HCT116 (cell line): ENCODE data around the gene LRRN1. TPM values are rescaled to one million over a fixed set of nuclear protein-coding genes. Genes with fewer than 3 reads are reported as not detected.

Source experiments
- ATAC-seq: fragments of 200-7000 bp; cut with Tn5 transposase; 2 replicates; pipeline ENCODE4 v1.9.1; 2020; ENCODE audit warnings: mild to moderate bottlenecking, moderate library complexity
- BruUV-seq: library from RNA; stranded (reverse); fragments of 400-500 nt; replicated peaks from 2 replicates; lab custom pipeline; 2021; lab: Mats Ljungman, UMichigan
- CTCF ChIA-PET: fragments of 300-600 bp; sonication (Branson Sonifier 250); formaldehyde crosslinking; loops from one replicate; lab custom pipeline; 2021; ENCODE audit warnings: antibody characterized with exemption; lab: Charles Lee
- POLR2A ChIA-PET: fragments of 300-600, 350-600 bp; sonication (Branson Sonifier 250); formaldehyde crosslinking; loops from one replicate; lab custom pipeline; 2021; ENCODE audit warnings: antibody characterized with exemption; lab: Charles Lee
- RAD21 ChIA-PET, 2 experiments: fragments of 300-600 bp; sonication (Branson Sonifier 250); formaldehyde crosslinking; loops; one replicate each; lab custom pipeline; 2023; ENCODE audit warnings: low total read pairs in 2 of 2; ENCODE audit not compliant: uncharacterized antibody in 2 of 2, unreplicated experiment in 2 of 2, low non-redundant PET in 1 of 2; lab: Charles Lee
- DNase-seq: peaks from one replicate; pipeline ENCODE4 v3.0.0-alpha.2; 2010; ENCODE audit warnings: low read depth, low spot score
- H2AFZ ChIP-seq: fragments of 200-600 bp; shearing (Covaris generic), sonication (generic); 2 replicates; pipeline ENCODE4 v1.6.1; 2017; ENCODE audit warnings: low read depth, mixed run types, mixed read lengths, antibody characterized with exemption, low read length; ENCODE audit not compliant: poor library complexity, severe bottlenecking
- H3K27ac ChIP-seq: 2 replicates; pipeline ENCODE4 v1.5.1; 2012; ENCODE audit warnings: low read depth, low read length
- H3K27me3 ChIP-seq: fragments of 200-600 bp; sonication (generic); 2 replicates; pipeline ENCODE4 v1.6.1; 2016; ENCODE audit warnings: mixed run types, low read length, mixed read lengths; ENCODE audit not compliant: insufficient read depth
- H3K36me3 ChIP-seq, 2 experiments: fragments of 200-500 bp in 1 of 2; fragments of 200-600 bp in 1 of 2; sonication (Bioruptor generic) in 1 of 2; sonication (generic) in 1 of 2; 2 replicates each; pipeline versions ENCODE4 v1.5.1 to v1.6.1; 2014 to 2016; ENCODE audit warnings: low read length in 2 of 2, inconsistent platforms in 1 of 2, mixed read lengths in 1 of 2, mixed run types in 1 of 2; ENCODE audit not compliant: insufficient read depth in 2 of 2, control insufficient read depth in 1 of 2
- H3K4me1 ChIP-seq, 2 experiments: fragments of 200-600 bp in 1 of 2; sonication (generic) in 1 of 2; 2 replicates each; pipeline versions ENCODE4 v1.5.1 to v1.6.1; 2012 to 2017; ENCODE audit warnings: low read length in 2 of 2, inconsistent platforms in 1 of 2, mild to moderate bottlenecking in 1 of 2, mixed read lengths in 1 of 2, mixed run types in 1 of 2, moderate library complexity in 1 of 2; ENCODE audit not compliant: insufficient read depth in 2 of 2, control insufficient read depth in 1 of 2
- H3K4me2 ChIP-seq: fragments of 200-600 bp; sonication (generic); 2 replicates; pipeline ENCODE4 v1.6.1; 2017; ENCODE audit warnings: mixed run types, low read length, mixed read lengths
- H3K4me3 ChIP-seq, 2 experiments: fragments of 200-600 bp in 1 of 2; sonication (generic) in 1 of 2; replicated peaks in 1 of 2; 2 replicates each; pipeline ENCODE4 v1.5.1; 2011 to 2016; ENCODE audit warnings: low read length in 2 of 2, control low read depth in 1 of 2, low read depth in 1 of 2, mild to moderate bottlenecking in 1 of 2, mixed read lengths in 1 of 2, mixed run types in 1 of 2
- H3K79me2 ChIP-seq: fragments of 200-600 bp; sonication (generic); 2 replicates; pipeline ENCODE4 v1.6.1; 2017; ENCODE audit warnings: mild to moderate bottlenecking, mixed run types, low read length, moderate library complexity, mixed read lengths; ENCODE audit not compliant: insufficient read depth
- H3K9ac ChIP-seq: fragments of 200-600 bp; sonication (generic); 2 replicates; pipeline ENCODE4 v1.6.1; 2016; ENCODE audit warnings: low read length, mixed read lengths
- H3K9me2 ChIP-seq: fragments of 200-600 bp; sonication (generic), shearing (Covaris generic); 2 replicates; pipeline ENCODE4 v1.6.1; 2017; ENCODE audit warnings: mixed run types, mild to moderate bottlenecking, moderate library complexity; ENCODE audit not compliant: insufficient read depth
- H3K9me3 ChIP-seq, 2 experiments: fragments of 200-500 bp in 1 of 2; fragments of 200-600 bp in 1 of 2; sonication (Bioruptor generic) in 1 of 2; sonication (generic) in 1 of 2; 2 replicates each; pipeline ENCODE4 v1.6.1; 2014 to 2017; ENCODE audit warnings: low read length in 2 of 2, mixed read lengths in 2 of 2, inconsistent platforms in 1 of 2, low read depth in 1 of 2, mild to moderate bottlenecking in 1 of 2, mixed run types in 1 of 2, moderate library complexity in 1 of 2; ENCODE audit not compliant: control insufficient read depth in 1 of 2, insufficient read depth in 1 of 2
- H4K20me1 ChIP-seq: fragments of 200-600 bp; sonication (generic), shearing (Covaris generic); 2 replicates; pipeline ENCODE4 v1.6.1; 2017; ENCODE audit warnings: mixed run types, mild to moderate bottlenecking, moderate library complexity; ENCODE audit not compliant: insufficient read depth
- ATF3 ChIP-seq: IDR thresholded peaks from 2 replicates; pipeline ENCODE4 v1.6.1; 2012
- CEBPB ChIP-seq: IDR thresholded peaks from 2 replicates; pipeline ENCODE4 v1.6.1; 2012; ENCODE audit warnings: low read depth
- EZH2 ChIP-seq: fragments of 200-600 bp; sonication (generic); IDR thresholded peaks from 2 replicates; pipeline ENCODE4 v1.6.1; 2017; ENCODE audit warnings: antibody characterized with exemption, mixed run types
- EZH2phosphoT487 ChIP-seq: fragments of 200-600 bp; IDR thresholded peaks from 2 replicates; pipeline ENCODE4 v1.6.1; 2018; ENCODE audit warnings: antibody characterized with exemption, borderline replicate concordance
- FOSL1 ChIP-seq: IDR thresholded peaks from 2 replicates; pipeline ENCODE4 v1.6.1; 2012; ENCODE audit warnings: low read depth
- JUND ChIP-seq: IDR thresholded peaks from 2 replicates; pipeline ENCODE4 v1.6.1; 2012
- RAD21 ChIP-seq: IDR thresholded peaks from 2 replicates; pipeline ENCODE4 v1.6.1; 2012; ENCODE audit warnings: low read depth, mild to moderate bottlenecking
- REST ChIP-seq: IDR thresholded peaks from 2 replicates; pipeline ENCODE4 v1.6.1; 2012; ENCODE audit warnings: low read depth
- SRF ChIP-seq: IDR thresholded peaks from 2 replicates; pipeline ENCODE4 v1.6.1; 2012; ENCODE audit warnings: low read depth
- ZBTB33 ChIP-seq: IDR thresholded peaks from 2 replicates; pipeline ENCODE4 v1.6.1; 2011; ENCODE audit warnings: mild to moderate bottlenecking, low read length, moderate library complexity; ENCODE audit not compliant: insufficient replicate concordance; ENCODE audit errors: extremely low read depth
- ZNF274 ChIP-seq: fragments of 200-500 bp; sonication (Bioruptor generic); IDR thresholded peaks from 2 replicates; pipeline ENCODE4 v1.6.1; 2014; ENCODE audit warnings: mild to moderate bottlenecking, low read depth, low read length, inconsistent platforms
- intact Hi-C: fragments of 100-400 bp; cut with micrococcal nuclease; formaldehyde crosslinking; loops from 2 replicates; pipeline ENCODE4 v1.10.0; 2022
- total RNA-seq: library from RNA; stranded (reverse); gene quantifications from one replicate; pipeline ENCODE4 v1.2.1, GENCODE V29; 2021; ENCODE audit not compliant: unreplicated experiment

Gene LRRN1
- total RNA-seq, 1 experiment from 2014 or later: 0.10 TPM

GRCh38 chr3:3804560-3804959 lies 5.3 kb downstream of the LRRN1 start (continued):
- TF ChIP-seq ZBTB33 (no peak), SRF (no peak), ATF3 (no peak)

- intact Hi-C loops: no loop called here
- H3K4me3 ChIP-seq: no peak overlapping the region
- H3K27ac ChIP-seq: no peak overlapping the region
- no peak overlapping the region for H3K9ac ChIP-seq
- H3K4me1 ChIP-seq: no peaks in the 10 kb centered on the region
- H3K4me2 ChIP-seq: no peak overlapping the region
- no peaks in the 10 kb centered on the region for H3K27me3 ChIP-seq
- TF ChIP-seq JUND (no peak), EZH2 (no peak), RAD21 (no peak), ZNF274 (no peak), EZH2phosphoT487 (no peak), REST (no peak), FOSL1 (no peak), CEBPB (no peak)
- TF ChIP-seq, all 23 proteins: peak for 0
- DNase-seq (no peak), ATAC-seq (no peak)
- POLR2A ChIA-PET: no interaction called here
- no peaks in the 10 kb centered on the region for H3K9me2 ChIP-seq
- CTCF ChIA-PET: no interaction called here
- no peak overlapping the region for H2AFZ ChIP-seq
- H3K9me3 ChIP-seq: peaks cover 4 to 15% of the 10 kb centered on the region in 2 experiments; a peak in 2 of 4 replicates
- RAD21 ChIA-PET: no interaction called here
- no peaks in the 10 kb centered on the region for H4K20me1 ChIP-seq
- no TSS peak for BruUV-seq
- no peaks in the 10 kb centered on the region for H3K79me2 ChIP-seq
- no peaks in the 10 kb centered on the region for H3K36me3 ChIP-seq
Observed at GRCh38 chr3:3806092-3806491, 6.9 kb downstream of the LRRN1 start.
